HG02852 (cell line): ENCODE measurements around the gene RPL19.
"Not testable (repeated sequence)": the region's sequence is repeated elsewhere in the genome, so short reads cannot be mapped to it uniquely, and the experiment has no call there.

ENCODE experiments used
- ATAC-seq: cut with Tn5 transposase; IDR thresholded peaks from one replicate; pipeline ENCODE4 v1.9.1; 2021; ENCODE audit warnings: mild to moderate bottlenecking, moderate library complexity; ENCODE audit not compliant: unreplicated experiment

The RPL19 gene

DNA sequence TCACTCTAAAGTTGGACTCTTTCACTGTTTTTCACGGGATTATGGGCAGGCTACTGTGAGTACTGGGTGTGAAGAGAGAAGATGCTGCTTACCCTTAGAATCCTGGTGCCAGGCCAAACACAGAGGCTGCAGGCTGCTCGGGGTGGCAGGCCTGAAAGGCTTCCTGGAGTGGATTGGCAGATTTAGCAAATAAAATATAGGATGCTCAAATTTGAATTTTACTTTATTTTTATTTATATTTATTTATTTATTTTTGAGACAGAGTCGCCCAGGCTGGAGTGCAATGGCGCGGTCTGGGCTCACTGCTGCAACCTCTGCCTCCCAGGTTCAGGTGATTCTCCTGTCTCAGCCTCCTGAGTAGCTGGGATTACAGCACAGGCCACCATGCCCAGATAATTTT is 40.5 kb downstream of the RPL19 start:
- no peak for ATAC-seq

GRCh38 chr17:39243155-39243554 is 43.1 kb downstream of the RPL19 start:
- ATAC-seq: no peak

GRCh38 chr17:39244016-39244599 is 44.0 kb downstream of the RPL19 start:
- ATAC-seq: no peak

DNA sequence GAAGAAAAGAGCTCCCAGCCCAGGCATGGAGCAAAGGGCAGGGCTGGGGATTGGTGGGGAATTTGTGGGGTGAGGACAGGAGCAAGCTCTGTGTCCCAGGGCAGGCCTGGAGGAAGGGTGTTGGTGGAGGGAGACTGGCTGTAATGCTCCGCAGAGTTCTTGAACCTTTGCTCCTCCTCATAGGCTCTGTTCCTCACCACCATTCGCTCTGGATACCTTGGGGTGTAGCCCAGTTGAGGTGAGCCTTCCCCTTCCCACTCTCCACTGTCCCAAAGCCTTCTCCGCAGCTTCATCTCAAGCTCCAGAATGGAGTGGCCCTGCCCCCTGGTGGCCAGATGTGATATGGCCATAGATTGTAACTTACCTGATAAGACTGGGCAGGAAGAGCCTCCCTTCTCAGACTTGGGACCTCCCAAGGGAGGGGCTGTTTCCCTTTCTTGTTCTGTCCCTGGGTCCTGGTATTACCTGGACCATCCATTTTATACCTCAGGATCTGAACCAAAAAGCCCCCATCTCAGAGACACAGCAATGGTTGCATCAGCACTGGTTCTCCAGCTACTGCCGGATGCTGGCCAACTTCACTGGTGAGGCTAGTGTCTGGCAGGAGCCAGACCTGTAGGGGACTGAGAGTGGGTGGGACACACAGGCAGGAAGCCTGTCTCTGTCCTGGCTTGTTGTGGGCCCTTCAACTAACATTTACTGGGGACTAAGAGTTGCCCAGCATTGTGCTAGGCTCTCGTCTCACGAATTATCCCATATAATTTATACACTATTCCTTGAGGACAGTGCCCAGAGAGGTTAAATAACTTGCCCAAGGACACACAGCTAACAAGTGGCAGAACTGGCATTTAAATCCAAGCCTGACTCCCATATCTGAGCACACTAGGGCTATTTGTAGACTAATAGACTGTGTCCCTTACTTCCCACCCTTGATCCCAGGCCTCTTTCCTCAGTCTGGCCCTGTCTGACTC is 44.8 kb downstream of the RPL19 start:
- ATAC-seq: peak; percentile 70

DNA sequence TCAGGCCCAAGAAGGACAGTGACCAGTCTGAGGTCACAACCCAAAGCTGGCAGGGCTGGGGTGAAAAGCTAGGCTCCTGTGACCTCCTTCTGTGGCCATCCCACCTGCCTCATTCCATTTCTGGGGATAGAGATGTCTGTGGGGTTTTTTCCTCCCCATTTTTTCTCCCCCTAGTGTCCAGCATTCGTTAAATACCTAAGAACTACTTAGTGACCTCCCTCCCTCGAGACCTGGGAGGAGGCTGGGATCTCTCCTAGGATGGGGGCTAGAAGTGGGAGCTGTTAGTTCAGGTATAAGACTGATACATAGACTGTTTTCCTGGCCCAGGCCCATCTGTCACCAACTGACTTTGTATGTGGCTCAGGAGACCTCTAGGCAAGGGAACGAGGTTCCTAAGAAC is 46.2 kb downstream of the RPL19 start:
- no peak for ATAC-seq

DNA sequence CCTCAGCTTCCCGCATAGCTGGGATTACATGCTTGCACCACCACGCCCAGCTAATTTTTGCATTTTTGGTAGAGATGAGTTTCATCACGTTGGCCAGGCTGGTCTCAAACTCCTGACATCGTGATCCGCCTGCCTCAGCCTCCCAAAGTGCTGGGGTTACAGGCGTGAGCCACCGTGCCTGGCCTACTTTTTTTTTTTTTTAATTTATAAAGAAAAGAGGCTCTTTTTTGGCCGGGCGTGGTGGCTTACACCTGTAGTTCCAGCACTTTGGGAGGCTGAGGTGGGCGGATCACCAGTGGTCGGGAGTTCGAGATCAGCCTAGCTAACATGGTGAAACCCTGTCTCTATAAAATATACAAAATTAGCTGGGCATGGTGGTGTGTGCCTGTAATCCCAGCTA is 50.0 kb downstream of the RPL19 start:
- ATAC-seq: not testable (repeated sequence)

GRCh38 chr17:39251997-39252396 is 51.9 kb downstream of the RPL19 start:
- ATAC-seq: no peak

DNA sequence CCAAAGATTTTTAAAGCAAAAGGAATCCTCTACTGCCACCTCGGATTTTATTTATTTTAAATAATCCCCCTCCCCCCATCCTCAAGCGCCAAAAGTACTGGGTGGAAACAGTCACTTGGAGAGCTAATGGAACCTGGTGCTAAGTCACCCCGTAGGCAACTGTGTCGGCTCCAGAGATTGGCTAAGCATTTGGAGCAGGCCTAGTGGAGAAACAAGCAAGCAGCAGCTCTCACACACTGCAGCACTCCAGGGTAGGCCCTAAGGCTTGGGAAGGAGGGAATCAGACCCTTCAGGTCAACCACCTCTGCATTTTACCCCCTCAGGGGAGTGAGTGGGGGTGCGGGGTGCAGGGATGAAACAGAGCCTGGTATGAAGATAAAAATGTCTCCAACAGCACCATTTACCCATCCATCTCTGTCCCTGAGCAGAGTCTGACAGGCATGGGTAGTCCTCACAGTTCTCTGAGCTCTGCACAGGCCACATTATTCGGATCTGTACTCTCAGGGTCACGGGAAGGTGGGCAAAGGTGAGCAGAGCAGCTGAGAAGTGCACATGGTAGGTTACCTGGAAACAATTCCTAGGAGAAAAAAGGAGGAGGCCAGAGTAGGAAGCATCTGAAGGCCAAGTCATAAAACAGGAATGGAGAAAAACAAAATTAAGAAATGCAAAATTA is 52.8 kb downstream of the RPL19 start:
- no peak for ATAC-seq
